ENCODE results near the gene TRIM37.
A peak's percentile ranks its signal among the peaks of the same experiment; 100 is the strongest.

The TRIM37 gene

DNA sequence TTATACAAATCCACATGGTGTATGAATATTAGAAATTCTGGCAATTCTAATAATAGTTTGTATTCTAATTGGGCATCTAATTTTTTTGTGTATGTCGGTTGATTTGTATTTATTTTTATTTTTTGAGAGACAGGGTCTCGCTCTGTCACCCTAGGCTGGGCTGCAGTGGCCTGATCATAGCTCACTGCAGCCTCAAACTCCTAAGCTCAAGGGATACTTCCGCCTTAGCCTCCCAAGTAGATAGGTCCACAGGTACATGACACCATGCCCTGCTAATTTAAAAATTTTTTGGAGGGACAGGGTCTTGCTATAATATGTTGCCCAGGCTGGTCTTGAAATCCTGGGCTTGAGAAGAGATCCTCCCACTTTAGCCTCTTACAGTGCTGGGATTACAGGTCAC lies 104.6 kb downstream of the TRIM37 start:
- no peak for DNase-seq (ENCODE audit: low spot score)
- TF ChIP-seq, protein P1, sequence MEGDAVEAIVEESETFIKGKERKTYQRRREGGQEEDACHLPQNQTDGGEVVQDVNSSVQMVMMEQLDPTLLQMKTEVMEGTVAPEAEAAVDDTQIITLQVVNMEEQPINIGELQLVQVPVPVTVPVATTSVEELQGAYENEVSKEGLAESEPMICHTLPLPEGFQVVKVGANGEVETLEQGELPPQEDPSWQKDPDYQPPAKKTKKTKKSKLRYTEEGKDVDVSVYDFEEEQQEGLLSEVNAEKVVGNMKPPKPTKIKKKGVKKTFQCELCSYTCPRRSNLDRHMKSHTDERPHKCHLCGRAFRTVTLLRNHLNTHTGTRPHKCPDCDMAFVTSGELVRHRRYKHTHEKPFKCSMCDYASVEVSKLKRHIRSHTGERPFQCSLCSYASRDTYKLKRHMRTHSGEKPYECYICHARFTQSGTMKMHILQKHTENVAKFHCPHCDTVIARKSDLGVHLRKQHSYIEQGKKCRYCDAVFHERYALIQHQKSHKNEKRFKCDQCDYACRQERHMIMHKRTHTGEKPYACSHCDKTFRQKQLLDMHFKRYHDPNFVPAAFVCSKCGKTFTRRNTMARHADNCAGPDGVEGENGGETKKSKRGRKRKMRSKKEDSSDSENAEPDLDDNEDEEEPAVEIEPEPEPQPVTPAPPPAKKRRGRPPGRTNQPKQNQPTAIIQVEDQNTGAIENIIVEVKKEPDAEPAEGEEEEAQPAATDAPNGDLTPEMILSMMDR (IDR thresholded peaks at IDR 0.05; ENCODE audit: extremely low read depth, insufficient read depth, missing control alignments) = no peak
- in situ Hi-C loops (cut with MboI; ENCODE audit: low pct_unique_long_range_greater_than_20kb, low sequenced_read_pairs, unreplicated experiment) = loop anchor here (5.0 to 25.0 kb wide), 3 partner anchors 290 to 477 kb away; no protein-coding TSS in a partner anchor

DNA sequence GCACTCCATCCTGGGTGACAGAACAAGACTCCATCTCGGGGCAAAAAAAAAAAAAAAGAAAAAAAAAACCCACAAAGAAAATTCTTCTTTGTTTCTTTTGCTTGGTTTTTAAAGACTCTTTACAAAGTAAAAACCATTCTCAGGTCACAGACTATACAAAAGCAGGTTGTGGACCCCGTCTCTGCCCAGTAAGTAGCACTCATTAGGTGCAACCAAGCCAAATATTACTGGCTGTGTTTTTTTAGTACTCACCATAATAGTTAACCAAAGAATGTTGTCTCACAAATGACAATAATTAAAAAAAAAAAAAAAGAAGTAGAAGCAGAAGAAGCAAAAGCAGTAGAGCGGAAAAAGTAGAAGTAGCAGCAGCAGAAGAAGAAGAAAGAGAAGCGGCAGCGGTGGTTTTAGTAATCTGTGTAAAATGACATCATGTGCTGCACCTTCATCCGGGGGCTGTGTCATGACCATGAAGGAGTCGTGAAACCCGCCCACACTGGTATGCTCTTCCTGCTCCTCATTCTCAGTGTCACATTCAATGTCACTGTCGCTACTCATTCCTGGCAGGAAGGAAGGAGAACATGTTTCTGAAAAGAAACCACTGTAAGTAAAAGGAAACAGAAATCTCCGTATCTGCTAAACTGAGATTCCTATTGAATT lies 105.4 kb downstream of the TRIM37 start:
- peak; percentile 78 for DNase-seq (ENCODE audit: low spot score)
- TF ChIP-seq, protein P1 (IDR thresholded peaks at IDR 0.05; ENCODE audit: extremely low read depth, insufficient read depth, missing control alignments) = no peak
- in situ Hi-C loops (cut with MboI; ENCODE audit: low pct_unique_long_range_greater_than_20kb, low sequenced_read_pairs, unreplicated experiment) = loop anchor here (5.0 to 25.0 kb wide), 3 partner anchors 289 to 476 kb away; no protein-coding TSS in a partner anchor

DNA sequence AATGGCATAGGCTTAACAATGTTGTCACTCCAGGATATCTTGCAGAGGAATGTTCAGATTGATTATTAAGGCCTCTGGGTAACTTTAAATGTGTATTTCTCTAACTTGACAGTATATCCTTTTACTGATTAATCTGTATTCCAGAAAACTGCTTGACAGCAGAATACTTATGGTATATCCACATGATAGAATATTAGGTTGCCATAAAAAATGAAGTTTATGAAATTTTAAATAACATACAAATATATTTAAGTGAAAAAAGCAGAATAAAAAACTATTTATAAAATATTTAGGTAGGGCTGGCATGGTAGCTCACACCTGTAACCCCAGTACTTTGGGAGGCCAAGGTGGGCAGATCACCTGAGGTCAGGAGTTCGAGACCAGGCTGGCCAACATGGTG lies 106.7 kb downstream of the TRIM37 start:
- in situ Hi-C loops (cut with MboI; ENCODE audit: low pct_unique_long_range_greater_than_20kb, low sequenced_read_pairs, unreplicated experiment) = loop anchor here (5.0 to 25.0 kb wide), 3 partner anchors 288 to 475 kb away; no protein-coding TSS in a partner anchor
- DNase-seq (ENCODE audit: low spot score) = no peak
- TF ChIP-seq, protein P1 (IDR thresholded peaks at IDR 0.05; ENCODE audit: extremely low read depth, insufficient read depth, missing control alignments) = no peak

DNA sequence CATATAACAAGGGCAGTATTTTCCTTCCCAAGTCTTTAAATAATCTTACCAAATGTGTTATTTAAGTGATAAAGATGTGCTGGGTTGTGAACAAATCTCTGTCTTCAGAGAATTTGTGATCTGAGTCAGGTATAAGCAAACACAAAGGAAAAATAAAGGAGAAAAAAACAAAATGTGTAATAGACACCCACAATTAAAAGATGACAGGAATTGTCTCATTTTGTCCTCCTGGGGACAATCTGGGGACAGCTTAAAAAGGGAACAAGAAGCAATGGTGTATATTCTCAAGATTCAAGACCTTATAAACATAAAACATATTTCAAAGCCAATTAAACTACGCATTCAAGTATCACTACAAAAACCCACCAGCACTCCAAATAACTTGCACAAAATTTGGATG lies 107.2 kb downstream of the TRIM37 start:
- in situ Hi-C loops (cut with MboI; ENCODE audit: low pct_unique_long_range_greater_than_20kb, low sequenced_read_pairs, unreplicated experiment) = no loop called here
- no peak for DNase-seq (ENCODE audit: low spot score)
- TF ChIP-seq, protein P1 (IDR thresholded peaks at IDR 0.05; ENCODE audit: extremely low read depth, insufficient read depth, missing control alignments) = no peak

- in situ Hi-C loops (cut with MboI; ENCODE audit: low pct_unique_long_range_greater_than_20kb, low sequenced_read_pairs, unreplicated experiment) = no loop called here
Observed at GRCh38 chr17:58998871-58999270, 107.8 kb downstream of the TRIM37 start.

GRCh38 chr17:58997756-58998553 lies 108.7 kb downstream of the TRIM37 start:
- DNase-seq (ENCODE audit: low spot score) = no peak
- in situ Hi-C loops (cut with MboI; ENCODE audit: low pct_unique_long_range_greater_than_20kb, low sequenced_read_pairs, unreplicated experiment) = no loop called here
- TF ChIP-seq, protein P1 (IDR thresholded peaks at IDR 0.05; ENCODE audit: extremely low read depth, insufficient read depth, missing control alignments) = no peak

More at GRCh38 chr17:58998871-58999270, 107.8 kb downstream of the TRIM37 start:
- TF ChIP-seq, protein P1 (IDR thresholded peaks at IDR 0.05; ENCODE audit: extremely low read depth, insufficient read depth, missing control alignments) = no peak
- no peak for DNase-seq (ENCODE audit: low spot score)
